Measurements from ENCODE around the gene RAB11FIP4.

GRCh38 chr17:31481783-31482081, 90.3 kb downstream of the RAB11FIP4 start:
- TF ChIP-seq ZKSCAN8 (CRISPR knock-in tag; IDR thresholded peaks at IDR 0.05) = no peak
- no peak for TF ChIP-seq RCOR1 (IDR thresholded peaks at IDR 0.05; ENCODE audit: borderline replicate concordance in 1 of 2, low read depth in 2 of 2, low read length in 2 of 2)
- TF ChIP-seq ETV6 (IDR thresholded peaks at IDR 0.05; ENCODE audit: borderline replicate concordance in 1 of 2, low read depth in 2 of 2, low read length in 1 of 2) = no peak
- no peak for TF ChIP-seq ETV6 (CRISPR knock-in tag; IDR thresholded peaks at IDR 0.05; ENCODE audit: borderline replicate concordance)
- no peak for TF ChIP-seq CEBPB (tag; IDR thresholded peaks at IDR 0.05)
- no peak for TF ChIP-seq SPI1 (IDR thresholded peaks at IDR 0.05; ENCODE audit: borderline replicate concordance, low read depth, low read length)
- TF ChIP-seq NFATC3 (IDR thresholded peaks at IDR 0.05) = no peak
- no peak for TF ChIP-seq BRD4 (IDR thresholded peaks at IDR 0.05)
- TF ChIP-seq KDM2B (CRISPR knock-in tag; IDR thresholded peaks at IDR 0.05) = no peak

Data from K562 (cell line).